Stomach (tissue), 4 donors: Measurements from ENCODE around the gene LCP1.

Experiments
- CTCF ChIP-seq, 7 experiments: fragments of 450-650 bp in 4 of 7; fragments of 200-600 bp in 3 of 7; sonication (generic) in 3 of 7; IDR thresholded peaks; one replicate each; pipeline ENCODE4 v1.5.1; 2016 to 2019; ENCODE audit warnings: antibody characterized with exemption in 7 of 7, control low read depth in 2 of 7, mild to moderate bottlenecking in 1 of 7
- EP300 ChIP-seq: sonication (generic); formaldehyde crosslinking; IDR thresholded peaks from one replicate; pipeline ENCODE4 v1.6.1; 2017; ENCODE audit warnings: antibody characterized with exemption

GRCh38 chr13:46173656-46174055, 8.3 kb downstream of the LCP1 start:
- TF ChIP-seq CTCF (IDR thresholded peaks at IDR 0.05) (no peak), EP300 (no peak)
